Measurements from ENCODE around the gene SAYSD1. TPM values are rescaled to one million over a fixed set of nuclear protein-coding genes. Genes with fewer than 3 reads are reported as not detected.

The SAYSD1 gene
- total and polyA plus RNA-seq, 8 donors: 1.2 to 24.8 (median 7.7) TPM

GRCh38 chr6:39061588-39061987 lies 53.4 kb downstream of the SAYSD1 start:
- H3K4me3 ChIP-seq: no peak overlapping the region
- peaks cover 0 to 3% (median 0%) of the 10 kb centered on the region in 4 donors for H3K4me1 ChIP-seq
- peaks cover 0 to 51% (median 0%) of the 10 kb centered on the region in 3 donors for H3K27me3 ChIP-seq
- H3K36me3 ChIP-seq: no peaks in the 10 kb centered on the region
- intact Hi-C loops (cut with DNase I; ENCODE audit: low total_unique reads): no loop called here
- no peaks in the 10 kb centered on the region for H3K9me3 ChIP-seq
- TF ChIP-seq, protein P1, sequence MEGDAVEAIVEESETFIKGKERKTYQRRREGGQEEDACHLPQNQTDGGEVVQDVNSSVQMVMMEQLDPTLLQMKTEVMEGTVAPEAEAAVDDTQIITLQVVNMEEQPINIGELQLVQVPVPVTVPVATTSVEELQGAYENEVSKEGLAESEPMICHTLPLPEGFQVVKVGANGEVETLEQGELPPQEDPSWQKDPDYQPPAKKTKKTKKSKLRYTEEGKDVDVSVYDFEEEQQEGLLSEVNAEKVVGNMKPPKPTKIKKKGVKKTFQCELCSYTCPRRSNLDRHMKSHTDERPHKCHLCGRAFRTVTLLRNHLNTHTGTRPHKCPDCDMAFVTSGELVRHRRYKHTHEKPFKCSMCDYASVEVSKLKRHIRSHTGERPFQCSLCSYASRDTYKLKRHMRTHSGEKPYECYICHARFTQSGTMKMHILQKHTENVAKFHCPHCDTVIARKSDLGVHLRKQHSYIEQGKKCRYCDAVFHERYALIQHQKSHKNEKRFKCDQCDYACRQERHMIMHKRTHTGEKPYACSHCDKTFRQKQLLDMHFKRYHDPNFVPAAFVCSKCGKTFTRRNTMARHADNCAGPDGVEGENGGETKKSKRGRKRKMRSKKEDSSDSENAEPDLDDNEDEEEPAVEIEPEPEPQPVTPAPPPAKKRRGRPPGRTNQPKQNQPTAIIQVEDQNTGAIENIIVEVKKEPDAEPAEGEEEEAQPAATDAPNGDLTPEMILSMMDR (IDR thresholded peaks at IDR 0.05): no peak
- TF ChIP-seq POLR2A (IDR thresholded peaks at IDR 0.05) (no peak), POLR2AphosphoS5 (IDR thresholded peaks at IDR 0.05) (no peak), EP300 (IDR thresholded peaks at IDR 0.05) (no peak)
- 45 to 70% (median 62%) methylated on average over 3 of the region's 3 CpGs for WGBS, 5 donors
- no peak overlapping the region for H3K27ac ChIP-seq
- no peak for DNase-seq

DNA sequence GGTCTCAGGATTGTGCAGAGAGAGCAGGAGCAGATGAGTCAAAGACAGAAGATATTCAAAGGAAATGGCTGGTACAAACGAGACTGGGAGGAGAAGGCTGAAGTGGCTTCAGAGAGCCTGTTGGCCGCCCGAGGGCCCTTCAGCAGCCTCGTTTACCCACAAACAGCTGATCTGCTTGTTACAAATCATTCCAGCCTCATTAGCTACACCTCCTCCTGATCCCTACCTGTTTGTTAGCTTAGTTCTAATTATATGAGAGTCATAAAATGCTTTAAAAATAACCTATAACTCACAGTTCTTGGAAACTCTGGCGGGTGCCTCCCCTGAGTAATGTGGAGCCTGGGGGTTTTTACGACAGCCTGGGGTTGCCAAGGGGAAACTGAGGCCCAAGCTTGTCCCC lies 53.8 kb downstream of the SAYSD1 start:
- Histone ChIP-seq H3K9me3 (no peaks in the 10 kb centered on the region), H3K4me1 (peaks cover 0 to 3% (median 0%) of the 10 kb centered on the region in 4 donors), H3K4me3 (no peak overlapping the region), H3K36me3 (no peaks in the 10 kb centered on the region), H3K27ac (no peak overlapping the region), H3K27me3 (peaks cover 0 to 55% (median 0%) of the 10 kb centered on the region in 3 donors)
- no peak for DNase-seq
- TF ChIP-seq, protein P1 (IDR thresholded peaks at IDR 0.05): no peak
- TF ChIP-seq EP300 (IDR thresholded peaks at IDR 0.05): no peak
- TF ChIP-seq POLR2A (IDR thresholded peaks at IDR 0.05): no peak
- no peak for TF ChIP-seq POLR2AphosphoS5 (IDR thresholded peaks at IDR 0.05)
- intact Hi-C loops (cut with DNase I; ENCODE audit: low total_unique reads): no loop called here
- WGBS, 5 donors: 60 to 76% (median 66%) methylated on average over 6 of the region's 6 CpGs

GRCh38 chr6:39060467-39061160 lies 54.4 kb downstream of the SAYSD1 start:
- 73 to 84% (median 82%) methylated on average over 7 of the region's 7 CpGs for WGBS, 5 donors
- Histone ChIP-seq H3K4me1 (peaks cover 0 to 3% (median 0%) of the 10 kb centered on the region in 4 donors), H3K36me3 (no peaks in the 10 kb centered on the region), H3K27ac (no peak overlapping the region), H3K27me3 (peaks cover 0 to 55% (median 0%) of the 10 kb centered on the region in 3 donors), H3K9me3 (no peaks in the 10 kb centered on the region), H3K4me3 (no peak overlapping the region)
- no peak for DNase-seq
- intact Hi-C loops (cut with DNase I; ENCODE audit: low total_unique reads): no loop called here
- TF ChIP-seq EP300 (IDR thresholded peaks at IDR 0.05): no peak

DNA sequence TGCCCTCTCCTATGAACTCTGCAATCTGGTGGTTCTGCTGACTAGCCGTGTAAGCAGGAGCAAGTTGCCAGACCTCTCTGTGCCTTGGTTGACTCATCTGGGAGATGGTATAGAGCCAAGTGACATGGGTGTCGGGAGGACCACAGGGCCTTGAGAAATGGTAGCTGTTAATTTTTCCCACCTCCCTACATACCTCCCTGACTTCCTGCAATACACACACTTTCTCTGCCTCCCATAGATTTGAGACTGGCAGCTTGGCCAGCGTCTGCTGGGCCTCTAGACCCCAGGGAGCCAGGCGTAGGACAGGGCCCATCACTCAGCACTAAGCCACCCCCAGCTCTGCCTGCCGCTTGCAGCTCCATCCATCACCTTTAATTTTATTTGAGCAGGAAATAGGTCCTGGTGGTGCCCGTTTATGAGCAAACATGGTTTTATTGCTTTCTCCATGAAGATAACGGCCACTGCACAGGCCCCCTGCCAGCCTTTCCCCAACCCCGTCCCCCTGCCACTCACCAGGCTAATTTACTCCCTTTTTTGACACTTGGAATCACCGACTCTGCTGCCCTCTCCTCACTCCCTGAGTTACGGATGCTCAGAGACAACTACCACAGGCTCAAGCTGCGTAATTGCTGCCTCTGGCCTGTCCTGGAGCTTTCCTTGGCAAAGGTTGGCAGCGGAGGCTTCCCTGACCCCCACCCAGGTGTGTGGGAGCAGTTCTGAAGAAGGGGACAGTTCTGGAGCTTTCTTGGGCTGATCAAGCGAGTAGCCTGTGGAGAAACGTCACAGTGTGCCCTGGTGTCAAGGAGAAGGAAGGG lies 55.3 kb downstream of the SAYSD1 start:
- intact Hi-C loops (cut with DNase I; ENCODE audit: low total_unique reads): no loop called here
- peaks cover 0 to 3% (median 0%) of the 10 kb centered on the region in 4 donors for H3K4me1 ChIP-seq
- 58 to 69% (median 63%) methylated on average over 13 to 14 of the region's 14 CpGs for WGBS, 5 donors

More for the DNA sequence above, 55.3 kb downstream of the SAYSD1 start:
- Histone ChIP-seq H3K4me3 (no peak overlapping the region), H3K9me3 (no peaks in the 10 kb centered on the region), H3K27me3 (peaks cover 0 to 56% (median 0%) of the 10 kb centered on the region in 3 donors), H3K36me3 (no peaks in the 10 kb centered on the region), H3K27ac (no peak overlapping the region)
- no peak for DNase-seq
- TF ChIP-seq, protein P1 (IDR thresholded peaks at IDR 0.05): no peak
- TF ChIP-seq EP300 (IDR thresholded peaks at IDR 0.05): no peak
- no peak for TF ChIP-seq POLR2A (IDR thresholded peaks at IDR 0.05)
- TF ChIP-seq POLR2AphosphoS5 (IDR thresholded peaks at IDR 0.05): no peak

All from stomach (tissue), 9 donors.